Esophagus squamous epithelium (tissue), 4 donors: Measurements from ENCODE around the gene PCDHB13.
"Not testable (repeated sequence)": the region's sequence is repeated elsewhere in the genome, so short reads cannot be mapped to it uniquely, and the experiment has no call there.

Experiments
- POLR2A ChIP-seq, 4 donors: fragments of 450-650 bp; IDR thresholded peaks; one replicate each; pipeline ENCODE4 v1.6.1; 2017; ENCODE audit warnings: antibody characterized with exemption in 4 of 4, mild to moderate bottlenecking in 4 of 4, moderate library complexity in 3 of 4
- TF ChIP-seq, protein P1 (sequence below), 6 experiments: fragments of 450-650 bp in 4 of 6; fragments of 200-600 bp in 2 of 6; sonication (generic) in 2 of 6; IDR thresholded peaks; one replicate each; pipeline ENCODE4 v1.5.1; 2016 to 2019; ENCODE audit warnings: antibody characterized with exemption in 6 of 6, mild to moderate bottlenecking in 4 of 6, moderate library complexity in 4 of 6

DNA sequence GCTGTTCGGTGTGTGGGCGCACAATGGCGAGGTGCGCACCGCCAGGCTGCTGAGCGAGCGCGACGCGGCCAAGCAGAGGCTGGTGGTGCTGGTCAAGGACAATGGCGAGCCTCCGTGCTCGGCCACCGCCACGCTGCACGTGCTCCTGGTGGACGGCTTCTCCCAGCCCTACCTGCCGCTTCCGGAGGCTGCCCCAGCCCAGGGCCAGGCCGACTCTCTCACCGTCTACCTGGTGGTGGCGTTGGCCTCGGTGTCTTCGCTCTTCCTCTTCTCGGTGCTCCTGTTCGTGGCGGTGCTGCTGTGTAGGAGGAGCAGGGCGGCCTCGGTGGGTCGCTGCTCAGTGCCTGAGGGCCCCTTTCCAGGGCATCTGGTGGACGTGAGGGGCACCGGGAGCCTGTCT lies 33.8 kb upstream of the PCDHB13 start:
- not testable (repeated sequence) for TF ChIP-seq POLR2A (IDR thresholded peaks at IDR 0.05)
- TF ChIP-seq, protein P1, sequence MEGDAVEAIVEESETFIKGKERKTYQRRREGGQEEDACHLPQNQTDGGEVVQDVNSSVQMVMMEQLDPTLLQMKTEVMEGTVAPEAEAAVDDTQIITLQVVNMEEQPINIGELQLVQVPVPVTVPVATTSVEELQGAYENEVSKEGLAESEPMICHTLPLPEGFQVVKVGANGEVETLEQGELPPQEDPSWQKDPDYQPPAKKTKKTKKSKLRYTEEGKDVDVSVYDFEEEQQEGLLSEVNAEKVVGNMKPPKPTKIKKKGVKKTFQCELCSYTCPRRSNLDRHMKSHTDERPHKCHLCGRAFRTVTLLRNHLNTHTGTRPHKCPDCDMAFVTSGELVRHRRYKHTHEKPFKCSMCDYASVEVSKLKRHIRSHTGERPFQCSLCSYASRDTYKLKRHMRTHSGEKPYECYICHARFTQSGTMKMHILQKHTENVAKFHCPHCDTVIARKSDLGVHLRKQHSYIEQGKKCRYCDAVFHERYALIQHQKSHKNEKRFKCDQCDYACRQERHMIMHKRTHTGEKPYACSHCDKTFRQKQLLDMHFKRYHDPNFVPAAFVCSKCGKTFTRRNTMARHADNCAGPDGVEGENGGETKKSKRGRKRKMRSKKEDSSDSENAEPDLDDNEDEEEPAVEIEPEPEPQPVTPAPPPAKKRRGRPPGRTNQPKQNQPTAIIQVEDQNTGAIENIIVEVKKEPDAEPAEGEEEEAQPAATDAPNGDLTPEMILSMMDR (IDR thresholded peaks at IDR 0.05): not testable (repeated sequence)
